H1 (cell line): ENCODE results near the gene CCNL2.

ENCODE experiments used
- HDAC2 ChIP-seq, 2 experiments: fragments of 300-600 bp in 1 of 2; sonication (generic) in 1 of 2; IDR thresholded peaks; 2 replicates each; pipeline ENCODE4 v1.6.1; 2011 to 2012; ENCODE audit warnings: low read depth in 2 of 2, low read length in 2 of 2, mild to moderate bottlenecking in 2 of 2, moderate library complexity in 2 of 2, borderline replicate concordance in 1 of 2, inconsistent platforms in 1 of 2
- TF ChIP-seq, protein P1 (sequence below): IDR thresholded peaks from 2 replicates; pipeline ENCODE4 v1.6.1; 2011; ENCODE audit warnings: low read length, improper control_type of control experiment
- TF ChIP-seq, protein P2 (sequence below), 3 experiments: IDR thresholded peaks; 1 replicate in 2 of 3; 2 replicates in 1 of 3; pipeline versions ENCODE4 v1.5.1 to v1.6.1; 2011; ENCODE audit warnings: low read length in 3 of 3, mild to moderate bottlenecking in 3 of 3, inconsistent platforms in 2 of 3, low read depth in 1 of 3, moderate library complexity in 1 of 3; ENCODE audit not compliant: insufficient read depth in 1 of 3; ENCODE audit errors: control extremely low read depth in 1 of 3

DNA sequence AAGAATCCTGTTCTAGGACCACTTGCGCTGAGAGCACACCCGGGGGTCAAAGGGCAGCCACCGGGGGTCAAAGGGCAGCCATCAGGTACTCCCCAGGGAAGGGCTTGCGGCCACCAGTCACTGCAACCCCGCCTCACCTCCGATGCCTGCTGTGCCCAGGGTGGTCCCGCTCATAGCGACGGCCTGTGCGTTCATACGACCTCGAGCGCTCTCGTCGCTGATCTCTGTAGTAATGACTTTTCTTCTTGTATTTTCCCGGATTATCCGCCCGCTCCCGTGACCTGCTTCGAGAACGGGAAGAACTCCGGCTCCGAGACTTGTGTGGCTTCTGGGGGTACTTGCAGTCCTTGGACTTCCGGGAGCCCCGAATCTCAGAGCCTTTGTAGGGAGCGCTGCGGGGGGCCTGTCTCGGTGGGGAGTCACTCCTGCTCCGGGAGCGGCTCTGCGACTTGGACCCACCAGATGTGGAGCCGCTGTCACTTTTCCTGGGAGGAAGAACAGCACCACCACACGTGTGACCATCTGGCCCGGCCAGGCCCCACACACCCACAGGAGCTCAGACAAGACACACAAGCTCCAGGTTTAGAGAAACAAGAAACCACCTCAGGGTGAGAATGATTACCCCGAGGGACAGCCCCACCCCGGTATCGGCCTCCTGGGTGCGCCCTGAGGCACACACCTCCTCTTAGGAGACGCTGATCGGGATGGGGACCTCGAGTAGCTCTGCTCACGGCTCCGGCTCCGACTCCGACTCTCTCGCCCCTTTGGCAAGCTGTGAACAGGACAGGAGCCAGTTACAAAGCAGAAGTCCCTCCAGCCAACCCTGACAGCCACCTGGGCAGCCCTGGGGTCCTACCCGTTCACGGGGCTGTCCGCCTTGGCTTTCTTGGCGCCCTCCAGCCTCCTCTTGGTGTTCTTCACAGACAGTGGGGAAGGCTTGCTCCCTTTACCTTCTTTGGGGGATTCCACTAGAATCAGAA, 11.7 kb downstream of the CCNL2 start:
- TF ChIP-seq, protein P1, sequence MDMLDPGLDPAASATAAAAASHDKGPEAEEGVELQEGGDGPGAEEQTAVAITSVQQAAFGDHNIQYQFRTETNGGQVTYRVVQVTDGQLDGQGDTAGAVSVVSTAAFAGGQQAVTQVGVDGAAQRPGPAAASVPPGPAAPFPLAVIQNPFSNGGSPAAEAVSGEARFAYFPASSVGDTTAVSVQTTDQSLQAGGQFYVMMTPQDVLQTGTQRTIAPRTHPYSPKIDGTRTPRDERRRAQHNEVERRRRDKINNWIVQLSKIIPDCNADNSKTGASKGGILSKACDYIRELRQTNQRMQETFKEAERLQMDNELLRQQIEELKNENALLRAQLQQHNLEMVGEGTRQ, result no peak
- TF ChIP-seq, protein P2, sequence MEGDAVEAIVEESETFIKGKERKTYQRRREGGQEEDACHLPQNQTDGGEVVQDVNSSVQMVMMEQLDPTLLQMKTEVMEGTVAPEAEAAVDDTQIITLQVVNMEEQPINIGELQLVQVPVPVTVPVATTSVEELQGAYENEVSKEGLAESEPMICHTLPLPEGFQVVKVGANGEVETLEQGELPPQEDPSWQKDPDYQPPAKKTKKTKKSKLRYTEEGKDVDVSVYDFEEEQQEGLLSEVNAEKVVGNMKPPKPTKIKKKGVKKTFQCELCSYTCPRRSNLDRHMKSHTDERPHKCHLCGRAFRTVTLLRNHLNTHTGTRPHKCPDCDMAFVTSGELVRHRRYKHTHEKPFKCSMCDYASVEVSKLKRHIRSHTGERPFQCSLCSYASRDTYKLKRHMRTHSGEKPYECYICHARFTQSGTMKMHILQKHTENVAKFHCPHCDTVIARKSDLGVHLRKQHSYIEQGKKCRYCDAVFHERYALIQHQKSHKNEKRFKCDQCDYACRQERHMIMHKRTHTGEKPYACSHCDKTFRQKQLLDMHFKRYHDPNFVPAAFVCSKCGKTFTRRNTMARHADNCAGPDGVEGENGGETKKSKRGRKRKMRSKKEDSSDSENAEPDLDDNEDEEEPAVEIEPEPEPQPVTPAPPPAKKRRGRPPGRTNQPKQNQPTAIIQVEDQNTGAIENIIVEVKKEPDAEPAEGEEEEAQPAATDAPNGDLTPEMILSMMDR (IDR thresholded peaks at IDR 0.05; ENCODE audit: control extremely low read depth in 1 of 3, insufficient read depth in 1 of 3, low read depth in 1 of 3, low read length in 3 of 3), result no peak
- no peak for TF ChIP-seq HDAC2 (IDR thresholded peaks at IDR 0.05; ENCODE audit: borderline replicate concordance in 1 of 2, low read depth in 2 of 2, low read length in 2 of 2)
